ENCODE data around the gene CD22. TPM values are rescaled to one million over a fixed set of nuclear protein-coding genes. Genes with fewer than 3 reads are reported as not detected.

The CD22 gene
- total RNA-seq, 1 donor from 2014 or later, result not detected

DNA sequence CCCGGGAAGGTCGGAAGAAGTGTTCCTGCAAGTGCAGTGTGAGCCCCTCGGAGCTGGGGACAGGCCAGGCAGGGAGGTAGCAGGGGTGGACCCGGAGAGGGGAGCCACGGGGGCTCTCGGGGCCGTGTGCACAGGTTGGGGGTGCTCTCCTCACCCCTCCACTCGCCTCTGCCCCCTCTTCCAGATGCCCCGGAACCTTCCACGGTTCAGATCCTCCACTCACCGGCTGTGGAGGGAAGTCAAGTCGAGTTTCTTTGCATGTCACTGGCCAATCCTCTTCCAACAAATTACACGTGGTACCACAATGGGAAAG is 9.0 kb downstream of the CD22 start:
- no peaks in the 10 kb centered on the region for H3K36me3 Mint-ChIP-seq (ENCODE audit: unreplicated experiment)
- DNase-seq, result no peak
- H3K9me3 Mint-ChIP-seq (ENCODE audit: unreplicated experiment), result peaks cover 2% of the 10 kb centered on the region
- peaks cover 4% of the 10 kb centered on the region for H3K27me3 Mint-ChIP-seq (ENCODE audit: unreplicated experiment)
- TF ChIP-seq, protein P1, sequence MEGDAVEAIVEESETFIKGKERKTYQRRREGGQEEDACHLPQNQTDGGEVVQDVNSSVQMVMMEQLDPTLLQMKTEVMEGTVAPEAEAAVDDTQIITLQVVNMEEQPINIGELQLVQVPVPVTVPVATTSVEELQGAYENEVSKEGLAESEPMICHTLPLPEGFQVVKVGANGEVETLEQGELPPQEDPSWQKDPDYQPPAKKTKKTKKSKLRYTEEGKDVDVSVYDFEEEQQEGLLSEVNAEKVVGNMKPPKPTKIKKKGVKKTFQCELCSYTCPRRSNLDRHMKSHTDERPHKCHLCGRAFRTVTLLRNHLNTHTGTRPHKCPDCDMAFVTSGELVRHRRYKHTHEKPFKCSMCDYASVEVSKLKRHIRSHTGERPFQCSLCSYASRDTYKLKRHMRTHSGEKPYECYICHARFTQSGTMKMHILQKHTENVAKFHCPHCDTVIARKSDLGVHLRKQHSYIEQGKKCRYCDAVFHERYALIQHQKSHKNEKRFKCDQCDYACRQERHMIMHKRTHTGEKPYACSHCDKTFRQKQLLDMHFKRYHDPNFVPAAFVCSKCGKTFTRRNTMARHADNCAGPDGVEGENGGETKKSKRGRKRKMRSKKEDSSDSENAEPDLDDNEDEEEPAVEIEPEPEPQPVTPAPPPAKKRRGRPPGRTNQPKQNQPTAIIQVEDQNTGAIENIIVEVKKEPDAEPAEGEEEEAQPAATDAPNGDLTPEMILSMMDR (IDR thresholded peaks at IDR 0.05; ENCODE audit: partially characterized antibody, unreplicated experiment), result no peak
- no peak overlapping the region for H3K4me3 Mint-ChIP-seq (ENCODE audit: unreplicated experiment)
- H3K4me1 Mint-ChIP-seq (ENCODE audit: low read depth, unreplicated experiment), result peaks cover 2% of the 10 kb centered on the region
- H3K27ac Mint-ChIP-seq (ENCODE audit: unreplicated experiment), result no peak overlapping the region

DNA sequence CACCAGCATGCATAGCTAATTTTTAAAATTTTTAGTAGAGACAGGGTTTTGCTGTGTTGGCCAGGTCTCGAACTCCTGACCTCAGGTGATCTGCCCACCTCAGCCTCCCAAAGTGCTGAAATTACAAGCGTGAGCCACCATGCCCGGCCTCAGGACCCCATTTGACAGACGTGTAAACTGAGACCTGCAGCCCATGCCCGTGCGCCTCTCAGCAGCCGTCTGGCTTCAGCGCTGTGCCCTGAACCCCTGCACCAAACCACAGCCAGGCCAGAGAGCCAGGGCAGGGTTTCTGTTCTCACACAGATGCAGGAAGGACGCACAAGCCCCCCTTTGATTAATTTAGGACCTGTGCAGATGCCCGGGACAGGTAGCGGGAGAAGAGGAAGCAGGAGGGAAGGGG is 11.4 kb downstream of the CD22 start:
- TF ChIP-seq, protein P1 (IDR thresholded peaks at IDR 0.05; ENCODE audit: partially characterized antibody, unreplicated experiment), result no peak
- no peaks in the 10 kb centered on the region for H3K36me3 Mint-ChIP-seq (ENCODE audit: unreplicated experiment)
- H3K27ac Mint-ChIP-seq (ENCODE audit: unreplicated experiment), result no peak overlapping the region
- peaks cover 2% of the 10 kb centered on the region for H3K9me3 Mint-ChIP-seq (ENCODE audit: unreplicated experiment)
- DNase-seq, result no peak
- no peak overlapping the region for H3K4me3 Mint-ChIP-seq (ENCODE audit: unreplicated experiment)
- peaks cover 2% of the 10 kb centered on the region for H3K27me3 Mint-ChIP-seq (ENCODE audit: unreplicated experiment)
- peaks cover 2% of the 10 kb centered on the region for H3K4me1 Mint-ChIP-seq (ENCODE audit: low read depth, unreplicated experiment)

DNA sequence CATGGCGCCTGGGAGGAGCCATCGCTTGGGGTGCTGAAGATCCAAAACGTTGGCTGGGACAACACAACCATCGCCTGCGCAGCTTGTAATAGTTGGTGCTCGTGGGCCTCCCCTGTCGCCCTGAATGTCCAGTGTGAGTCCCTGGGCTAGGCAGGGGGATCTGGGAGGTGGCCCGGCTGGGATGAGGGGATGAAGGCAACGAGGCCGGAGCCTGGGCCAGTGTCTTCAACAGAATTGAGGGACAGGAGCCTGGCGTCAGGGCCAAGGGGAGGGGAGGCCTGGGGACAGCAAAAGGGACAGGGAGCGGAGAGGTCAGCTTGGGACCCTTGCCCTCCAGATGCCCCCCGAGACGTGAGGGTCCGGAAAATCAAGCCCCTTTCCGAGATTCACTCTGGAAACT is 12.0 kb downstream of the CD22 start:
- TF ChIP-seq, protein P1 (IDR thresholded peaks at IDR 0.05; ENCODE audit: partially characterized antibody, unreplicated experiment), result no peak
- no peaks in the 10 kb centered on the region for H3K36me3 Mint-ChIP-seq (ENCODE audit: unreplicated experiment)
- no peak overlapping the region for H3K27ac Mint-ChIP-seq (ENCODE audit: unreplicated experiment)
- no peak overlapping the region for H3K4me3 Mint-ChIP-seq (ENCODE audit: unreplicated experiment)
- H3K4me1 Mint-ChIP-seq (ENCODE audit: low read depth, unreplicated experiment), result peaks cover 2% of the 10 kb centered on the region
- H3K27me3 Mint-ChIP-seq (ENCODE audit: unreplicated experiment), result peaks cover 2% of the 10 kb centered on the region
- DNase-seq, result no peak
- peaks cover 2% of the 10 kb centered on the region for H3K9me3 Mint-ChIP-seq (ENCODE audit: unreplicated experiment)

DNA sequence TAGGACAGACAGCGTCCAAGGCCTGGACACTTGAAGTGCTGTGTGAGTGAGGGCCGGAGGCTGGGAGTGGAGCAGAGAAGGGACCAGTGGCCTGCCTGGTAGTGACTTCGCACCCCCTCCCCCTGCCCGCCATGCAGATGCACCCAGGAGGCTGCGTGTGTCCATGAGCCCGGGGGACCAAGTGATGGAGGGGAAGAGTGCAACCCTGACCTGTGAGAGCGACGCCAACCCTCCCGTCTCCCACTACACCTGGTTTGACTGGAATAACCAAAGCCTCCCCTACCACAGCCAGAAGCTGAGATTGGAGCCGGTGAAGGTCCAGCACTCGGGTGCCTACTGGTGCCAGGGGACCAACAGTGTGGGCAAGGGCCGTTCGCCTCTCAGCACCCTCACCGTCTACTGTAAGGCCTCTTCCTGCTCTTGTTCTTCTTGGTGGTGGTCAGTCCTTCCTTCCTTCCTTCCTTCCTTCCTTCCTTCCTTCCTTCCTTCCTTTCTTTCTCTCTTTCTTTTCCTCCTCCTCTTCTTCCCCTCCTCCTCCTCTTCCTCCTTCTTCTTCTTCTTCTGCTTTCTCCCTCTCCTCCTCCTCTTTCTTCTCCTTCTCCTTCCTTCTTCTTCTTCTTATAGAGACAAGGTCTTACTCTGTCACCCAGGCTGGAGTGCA is 12.7 kb downstream of the CD22 start:
- peaks cover 2% of the 10 kb centered on the region for H3K27me3 Mint-ChIP-seq (ENCODE audit: unreplicated experiment)
- H3K4me3 Mint-ChIP-seq (ENCODE audit: unreplicated experiment), result no peak overlapping the region
- peaks cover 2% of the 10 kb centered on the region for H3K4me1 Mint-ChIP-seq (ENCODE audit: low read depth, unreplicated experiment)
- no peaks in the 10 kb centered on the region for H3K36me3 Mint-ChIP-seq (ENCODE audit: unreplicated experiment)
- no peak for DNase-seq
- TF ChIP-seq, protein P1 (IDR thresholded peaks at IDR 0.05; ENCODE audit: partially characterized antibody, unreplicated experiment), result no peak
- H3K27ac Mint-ChIP-seq (ENCODE audit: unreplicated experiment), result peak overlapping the region; percentile 5
- peaks cover 2% of the 10 kb centered on the region for H3K9me3 Mint-ChIP-seq (ENCODE audit: unreplicated experiment)

DNA sequence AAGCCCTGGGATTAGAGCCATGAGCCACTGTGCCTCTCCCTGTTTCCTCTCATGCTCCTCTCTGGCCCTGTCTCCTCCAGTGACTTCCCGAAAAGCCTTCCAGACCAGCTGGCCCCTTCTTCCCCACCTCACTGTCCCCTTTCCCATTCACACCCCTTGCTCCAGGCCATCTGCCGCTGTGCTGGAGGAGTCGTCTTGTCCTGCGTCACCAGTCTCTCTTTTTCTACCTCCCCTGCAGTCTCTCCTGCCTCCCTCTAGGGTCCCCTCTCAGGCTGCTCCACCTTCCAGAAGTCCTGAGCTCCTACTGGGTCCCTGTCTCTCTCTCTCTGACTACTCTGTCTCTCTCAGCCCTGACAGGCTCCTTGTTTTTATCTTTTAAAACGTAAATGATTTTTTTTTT is 13.4 kb downstream of the CD22 start:
- Mint-ChIP-seq H3K36me3 (ENCODE audit: unreplicated experiment) (no peaks in the 10 kb centered on the region), H3K27ac (ENCODE audit: unreplicated experiment) (peak overlapping the region; percentile 5), H3K27me3 (ENCODE audit: unreplicated experiment) (peaks cover 2% of the 10 kb centered on the region), H3K4me1 (ENCODE audit: low read depth, unreplicated experiment) (peaks cover 2% of the 10 kb centered on the region), H3K4me3 (ENCODE audit: unreplicated experiment) (no peak overlapping the region), H3K9me3 (ENCODE audit: unreplicated experiment) (peaks cover 2% of the 10 kb centered on the region)
- DNase-seq, result no peak
- TF ChIP-seq, protein P1 (IDR thresholded peaks at IDR 0.05; ENCODE audit: partially characterized antibody, unreplicated experiment), result no peak
